Hepatocyte (in vitro differentiated cells): ENCODE results near the gene PDE7B.

Source experiments
- EZH2 ChIP-seq: fragments of 200-600 bp; sonication (generic); IDR thresholded peaks from 2 replicates; pipeline ENCODE4 v1.6.1; 2016; ENCODE audit warnings: antibody characterized with exemption, mild to moderate bottlenecking, borderline replicate concordance
- TF ChIP-seq, protein P1 (sequence below): fragments of 200-600 bp; sonication (generic); IDR thresholded peaks from 2 replicates; pipeline ENCODE4 v1.5.1; 2016; ENCODE audit warnings: antibody characterized with exemption, mild to moderate bottlenecking; ENCODE audit not compliant: poor library complexity

DNA sequence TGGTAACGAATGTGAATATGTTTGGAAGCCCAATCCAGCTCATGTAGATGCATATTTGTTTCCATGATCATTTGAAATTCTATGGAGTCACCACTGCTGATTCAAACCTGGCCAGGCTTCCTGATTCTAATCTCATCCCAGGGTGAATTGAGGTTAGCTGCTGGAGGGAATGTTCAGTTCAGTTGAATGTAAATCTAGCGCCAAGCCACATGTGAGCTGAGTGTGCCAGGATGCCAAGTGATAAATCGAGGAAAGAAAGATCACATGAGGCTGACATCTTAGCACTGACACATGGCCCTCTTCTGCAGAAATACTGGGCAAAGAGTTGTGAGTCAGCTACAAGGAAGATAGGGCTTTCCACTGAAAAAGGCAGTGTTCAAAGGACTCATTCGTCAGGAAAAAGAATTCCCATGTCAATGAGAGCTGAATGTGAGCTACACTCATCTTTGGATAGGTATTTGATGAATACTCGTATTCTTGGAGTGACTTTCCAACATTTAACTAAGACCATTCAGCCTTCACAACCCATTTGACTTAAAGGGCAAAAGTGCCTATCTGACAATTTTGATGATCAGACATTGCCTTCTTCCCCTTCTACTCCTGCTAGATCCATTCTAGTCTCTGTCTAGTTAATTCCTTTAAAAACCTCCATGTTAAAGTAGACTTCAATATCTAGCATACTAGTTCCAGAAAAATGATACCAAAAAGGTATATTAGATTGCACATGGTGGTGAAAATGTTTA, 226.5 kb downstream of the PDE7B start:
- TF ChIP-seq, protein P1, sequence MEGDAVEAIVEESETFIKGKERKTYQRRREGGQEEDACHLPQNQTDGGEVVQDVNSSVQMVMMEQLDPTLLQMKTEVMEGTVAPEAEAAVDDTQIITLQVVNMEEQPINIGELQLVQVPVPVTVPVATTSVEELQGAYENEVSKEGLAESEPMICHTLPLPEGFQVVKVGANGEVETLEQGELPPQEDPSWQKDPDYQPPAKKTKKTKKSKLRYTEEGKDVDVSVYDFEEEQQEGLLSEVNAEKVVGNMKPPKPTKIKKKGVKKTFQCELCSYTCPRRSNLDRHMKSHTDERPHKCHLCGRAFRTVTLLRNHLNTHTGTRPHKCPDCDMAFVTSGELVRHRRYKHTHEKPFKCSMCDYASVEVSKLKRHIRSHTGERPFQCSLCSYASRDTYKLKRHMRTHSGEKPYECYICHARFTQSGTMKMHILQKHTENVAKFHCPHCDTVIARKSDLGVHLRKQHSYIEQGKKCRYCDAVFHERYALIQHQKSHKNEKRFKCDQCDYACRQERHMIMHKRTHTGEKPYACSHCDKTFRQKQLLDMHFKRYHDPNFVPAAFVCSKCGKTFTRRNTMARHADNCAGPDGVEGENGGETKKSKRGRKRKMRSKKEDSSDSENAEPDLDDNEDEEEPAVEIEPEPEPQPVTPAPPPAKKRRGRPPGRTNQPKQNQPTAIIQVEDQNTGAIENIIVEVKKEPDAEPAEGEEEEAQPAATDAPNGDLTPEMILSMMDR, result no peak
- no peak for TF ChIP-seq EZH2
